ENCODE results near the gene HM13. TPM values are rescaled to one million over a fixed set of nuclear protein-coding genes. Genes with fewer than 3 reads are reported as not detected.

HM13 gene
- total and polyA plus RNA-seq, 4 donors: 57.6 to 210 (median 99.1) TPM

DNA sequence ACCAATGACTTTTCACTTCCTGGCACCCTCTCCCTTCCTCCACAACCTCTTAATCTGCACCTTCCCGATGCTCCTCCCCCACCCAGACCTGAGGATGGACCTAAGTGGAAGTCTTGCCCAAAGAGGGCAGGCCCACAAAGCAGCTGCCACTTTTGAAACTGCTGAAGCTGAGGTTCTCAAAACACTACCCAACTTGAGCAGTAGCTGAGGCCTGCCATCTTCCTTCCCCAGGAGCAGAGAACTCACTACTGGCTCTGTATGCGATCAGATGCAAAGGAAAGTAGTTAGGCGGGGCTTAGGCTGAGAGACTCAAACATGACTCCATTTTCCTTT, 1.5 kb downstream of the HM13 start:
- TF ChIP-seq TAF1 (conservative IDR thresholded peaks at IDR 0.05): no peak
- TF ChIP-seq, protein P1, sequence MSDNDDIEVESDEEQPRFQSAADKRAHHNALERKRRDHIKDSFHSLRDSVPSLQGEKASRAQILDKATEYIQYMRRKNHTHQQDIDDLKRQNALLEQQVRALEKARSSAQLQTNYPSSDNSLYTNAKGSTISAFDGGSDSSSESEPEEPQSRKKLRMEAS (IDR thresholded peaks at IDR 0.05): no peak
- no peak for TF ChIP-seq HNF4A (conservative IDR thresholded peaks at IDR 0.05)
- TF ChIP-seq EGR1 (IDR thresholded peaks at IDR 0.05; ENCODE audit: low read depth in 2 of 2): no peak
- TF ChIP-seq RXRA (IDR thresholded peaks at IDR 0.05): no peak
- TF ChIP-seq, protein P2, sequence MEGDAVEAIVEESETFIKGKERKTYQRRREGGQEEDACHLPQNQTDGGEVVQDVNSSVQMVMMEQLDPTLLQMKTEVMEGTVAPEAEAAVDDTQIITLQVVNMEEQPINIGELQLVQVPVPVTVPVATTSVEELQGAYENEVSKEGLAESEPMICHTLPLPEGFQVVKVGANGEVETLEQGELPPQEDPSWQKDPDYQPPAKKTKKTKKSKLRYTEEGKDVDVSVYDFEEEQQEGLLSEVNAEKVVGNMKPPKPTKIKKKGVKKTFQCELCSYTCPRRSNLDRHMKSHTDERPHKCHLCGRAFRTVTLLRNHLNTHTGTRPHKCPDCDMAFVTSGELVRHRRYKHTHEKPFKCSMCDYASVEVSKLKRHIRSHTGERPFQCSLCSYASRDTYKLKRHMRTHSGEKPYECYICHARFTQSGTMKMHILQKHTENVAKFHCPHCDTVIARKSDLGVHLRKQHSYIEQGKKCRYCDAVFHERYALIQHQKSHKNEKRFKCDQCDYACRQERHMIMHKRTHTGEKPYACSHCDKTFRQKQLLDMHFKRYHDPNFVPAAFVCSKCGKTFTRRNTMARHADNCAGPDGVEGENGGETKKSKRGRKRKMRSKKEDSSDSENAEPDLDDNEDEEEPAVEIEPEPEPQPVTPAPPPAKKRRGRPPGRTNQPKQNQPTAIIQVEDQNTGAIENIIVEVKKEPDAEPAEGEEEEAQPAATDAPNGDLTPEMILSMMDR (IDR thresholded peaks at IDR 0.05; ENCODE audit: low read depth, low read length, missing input control): no peak
- no peak for TF ChIP-seq RAD21 (IDR thresholded peaks at IDR 0.05)
- TF ChIP-seq YY1 (IDR thresholded peaks at IDR 0.05): no peak
- TF ChIP-seq, protein P3, sequence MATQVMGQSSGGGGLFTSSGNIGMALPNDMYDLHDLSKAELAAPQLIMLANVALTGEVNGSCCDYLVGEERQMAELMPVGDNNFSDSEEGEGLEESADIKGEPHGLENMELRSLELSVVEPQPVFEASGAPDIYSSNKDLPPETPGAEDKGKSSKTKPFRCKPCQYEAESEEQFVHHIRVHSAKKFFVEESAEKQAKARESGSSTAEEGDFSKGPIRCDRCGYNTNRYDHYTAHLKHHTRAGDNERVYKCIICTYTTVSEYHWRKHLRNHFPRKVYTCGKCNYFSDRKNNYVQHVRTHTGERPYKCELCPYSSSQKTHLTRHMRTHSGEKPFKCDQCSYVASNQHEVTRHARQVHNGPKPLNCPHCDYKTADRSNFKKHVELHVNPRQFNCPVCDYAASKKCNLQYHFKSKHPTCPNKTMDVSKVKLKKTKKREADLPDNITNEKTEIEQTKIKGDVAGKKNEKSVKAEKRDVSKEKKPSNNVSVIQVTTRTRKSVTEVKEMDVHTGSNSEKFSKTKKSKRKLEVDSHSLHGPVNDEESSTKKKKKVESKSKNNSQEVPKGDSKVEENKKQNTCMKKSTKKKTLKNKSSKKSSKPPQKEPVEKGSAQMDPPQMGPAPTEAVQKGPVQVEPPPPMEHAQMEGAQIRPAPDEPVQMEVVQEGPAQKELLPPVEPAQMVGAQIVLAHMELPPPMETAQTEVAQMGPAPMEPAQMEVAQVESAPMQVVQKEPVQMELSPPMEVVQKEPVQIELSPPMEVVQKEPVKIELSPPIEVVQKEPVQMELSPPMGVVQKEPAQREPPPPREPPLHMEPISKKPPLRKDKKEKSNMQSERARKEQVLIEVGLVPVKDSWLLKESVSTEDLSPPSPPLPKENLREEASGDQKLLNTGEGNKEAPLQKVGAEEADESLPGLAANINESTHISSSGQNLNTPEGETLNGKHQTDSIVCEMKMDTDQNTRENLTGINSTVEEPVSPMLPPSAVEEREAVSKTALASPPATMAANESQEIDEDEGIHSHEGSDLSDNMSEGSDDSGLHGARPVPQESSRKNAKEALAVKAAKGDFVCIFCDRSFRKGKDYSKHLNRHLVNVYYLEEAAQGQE (IDR thresholded peaks at IDR 0.05): no peak
- no peak for TF ChIP-seq HNF4G (IDR thresholded peaks at IDR 0.05)
- TF ChIP-seq, protein P4, sequence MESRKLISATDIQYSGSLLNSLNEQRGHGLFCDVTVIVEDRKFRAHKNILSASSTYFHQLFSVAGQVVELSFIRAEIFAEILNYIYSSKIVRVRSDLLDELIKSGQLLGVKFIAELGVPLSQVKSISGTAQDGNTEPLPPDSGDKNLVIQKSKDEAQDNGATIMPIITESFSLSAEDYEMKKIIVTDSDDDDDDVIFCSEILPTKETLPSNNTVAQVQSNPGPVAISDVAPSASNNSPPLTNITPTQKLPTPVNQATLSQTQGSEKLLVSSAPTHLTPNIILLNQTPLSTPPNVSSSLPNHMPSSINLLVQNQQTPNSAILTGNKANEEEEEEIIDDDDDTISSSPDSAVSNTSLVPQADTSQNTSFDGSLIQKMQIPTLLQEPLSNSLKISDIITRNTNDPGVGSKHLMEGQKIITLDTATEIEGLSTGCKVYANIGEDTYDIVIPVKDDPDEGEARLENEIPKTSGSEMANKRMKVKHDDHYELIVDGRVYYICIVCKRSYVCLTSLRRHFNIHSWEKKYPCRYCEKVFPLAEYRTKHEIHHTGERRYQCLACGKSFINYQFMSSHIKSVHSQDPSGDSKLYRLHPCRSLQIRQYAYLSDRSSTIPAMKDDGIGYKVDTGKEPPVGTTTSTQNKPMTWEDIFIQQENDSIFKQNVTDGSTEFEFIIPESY (IDR thresholded peaks at IDR 0.05): no peak
- TF ChIP-seq JUND (IDR thresholded peaks at IDR 0.05): no peak
- TF ChIP-seq GABPA (IDR thresholded peaks at IDR 0.05 in 1 of 2, conservative IDR thresholded peaks at IDR 0.05 in 1 of 2): no peak
- no peak for TF ChIP-seq FOXA1 (IDR thresholded peaks at IDR 0.05)
- Histone ChIP-seq H3K4me3 (ENCODE audit: low read depth in 1 of 3, low read length in 3 of 3) (peak overlapping the region; percentile 88 to 100 (median 94)), H3K9ac (ENCODE audit: low read depth in 1 of 2, low read length in 2 of 2) (no peak overlapping the region), H3K4me1 (ENCODE audit: control insufficient read depth in 4 of 4, insufficient read depth in 4 of 4, low read length in 3 of 4) (peaks cover 5 to 28% (median 24%) of the 10 kb centered on the region in 4 donors), H3K9me3 (ENCODE audit: control insufficient read depth in 4 of 4, low read length in 3 of 4) (no peaks in the 10 kb centered on the region), H3K36me3 (ENCODE audit: control insufficient read depth in 4 of 4, insufficient read depth in 3 of 4, low read depth in 1 of 4, low read length in 3 of 4) (peaks cover 0 to 3% (median 1%) of the 10 kb centered on the region in 4 donors), H3K27ac (ENCODE audit: low read depth in 1 of 2, low read length in 2 of 2) (peak overlapping the region in 1 of 2 donors; percentile 41), H3K27me3 (ENCODE audit: control insufficient read depth in 4 of 4, insufficient read depth in 4 of 4, low read length in 3 of 4) (no peaks in the 10 kb centered on the region)
- 85% methylated on average over 3 of the region's 3 CpGs for WGBS
- DNase-seq (ENCODE audit: low spot score): no peak

DNA sequence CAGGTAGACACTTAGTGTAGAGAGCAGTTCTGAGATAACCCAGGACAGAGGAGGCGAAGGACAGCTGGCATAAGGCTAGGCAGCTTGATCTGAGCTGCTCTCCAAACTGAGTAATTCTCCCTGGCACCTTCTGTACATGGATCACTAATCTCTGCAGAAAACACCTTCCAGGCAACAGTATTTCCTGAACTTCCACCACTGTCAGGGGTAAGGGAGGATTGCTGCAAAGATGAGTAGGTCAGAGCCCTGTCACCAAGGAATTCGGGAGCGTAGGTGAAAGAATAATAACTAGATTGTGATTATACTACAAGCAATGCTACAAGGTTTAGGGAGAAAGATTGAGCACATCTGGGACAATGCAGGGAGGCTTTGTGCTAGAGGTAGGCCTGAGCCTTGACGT, 1.9 kb downstream of the HM13 start:
- no peak for TF ChIP-seq EGR1 (IDR thresholded peaks at IDR 0.05; ENCODE audit: low read depth in 2 of 2)
- TF ChIP-seq, protein P3 (IDR thresholded peaks at IDR 0.05): no peak
- Histone ChIP-seq H3K9ac (ENCODE audit: low read depth in 1 of 2, low read length in 2 of 2) (no peak overlapping the region), H3K27ac (ENCODE audit: low read depth in 1 of 2, low read length in 2 of 2) (no peak overlapping the region), H3K4me1 (ENCODE audit: control insufficient read depth in 4 of 4, insufficient read depth in 4 of 4, low read length in 3 of 4) (peaks cover 5 to 28% (median 24%) of the 10 kb centered on the region in 4 donors), H3K36me3 (ENCODE audit: control insufficient read depth in 4 of 4, insufficient read depth in 3 of 4, low read depth in 1 of 4, low read length in 3 of 4) (peaks cover 0 to 3% (median 2%) of the 10 kb centered on the region in 4 donors), H3K4me3 (ENCODE audit: low read depth in 1 of 3, low read length in 3 of 3) (peak overlapping the region in 2 of 3 donors; percentile 88 to 94), H3K27me3 (ENCODE audit: control insufficient read depth in 4 of 4, insufficient read depth in 4 of 4, low read length in 3 of 4) (no peaks in the 10 kb centered on the region), H3K9me3 (ENCODE audit: control insufficient read depth in 4 of 4, low read length in 3 of 4) (no peaks in the 10 kb centered on the region)
- 96% methylated on average over 4 of the region's 4 CpGs for WGBS
- DNase-seq (ENCODE audit: low spot score): no peak

Measured in liver (tissue), 9 donors.